ENCODE data around the gene ANXA5.

The ANXA5 gene

DNA sequence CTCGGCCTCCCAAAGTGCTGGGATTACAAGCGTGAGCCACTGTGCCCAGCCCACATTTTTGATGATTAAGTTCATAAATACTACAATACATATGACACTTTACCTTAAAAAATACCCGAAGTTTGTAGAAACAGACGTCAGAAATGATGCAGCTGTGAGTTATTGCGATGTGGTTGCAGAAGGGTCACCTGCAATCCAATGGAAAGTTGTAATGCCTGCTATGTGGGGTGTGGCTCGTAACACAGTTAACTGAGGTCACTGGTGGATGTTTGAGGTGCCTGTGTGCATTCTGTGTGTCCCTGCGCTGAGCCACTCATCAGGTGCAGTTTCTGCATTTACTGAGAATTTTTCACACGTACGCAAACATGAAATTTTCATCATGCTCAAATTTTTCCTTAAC is 64.1 kb downstream of the ANXA5 start:
- TF ChIP-seq, protein P1, sequence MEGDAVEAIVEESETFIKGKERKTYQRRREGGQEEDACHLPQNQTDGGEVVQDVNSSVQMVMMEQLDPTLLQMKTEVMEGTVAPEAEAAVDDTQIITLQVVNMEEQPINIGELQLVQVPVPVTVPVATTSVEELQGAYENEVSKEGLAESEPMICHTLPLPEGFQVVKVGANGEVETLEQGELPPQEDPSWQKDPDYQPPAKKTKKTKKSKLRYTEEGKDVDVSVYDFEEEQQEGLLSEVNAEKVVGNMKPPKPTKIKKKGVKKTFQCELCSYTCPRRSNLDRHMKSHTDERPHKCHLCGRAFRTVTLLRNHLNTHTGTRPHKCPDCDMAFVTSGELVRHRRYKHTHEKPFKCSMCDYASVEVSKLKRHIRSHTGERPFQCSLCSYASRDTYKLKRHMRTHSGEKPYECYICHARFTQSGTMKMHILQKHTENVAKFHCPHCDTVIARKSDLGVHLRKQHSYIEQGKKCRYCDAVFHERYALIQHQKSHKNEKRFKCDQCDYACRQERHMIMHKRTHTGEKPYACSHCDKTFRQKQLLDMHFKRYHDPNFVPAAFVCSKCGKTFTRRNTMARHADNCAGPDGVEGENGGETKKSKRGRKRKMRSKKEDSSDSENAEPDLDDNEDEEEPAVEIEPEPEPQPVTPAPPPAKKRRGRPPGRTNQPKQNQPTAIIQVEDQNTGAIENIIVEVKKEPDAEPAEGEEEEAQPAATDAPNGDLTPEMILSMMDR (IDR thresholded peaks at IDR 0.05; ENCODE audit: control insufficient read depth, extremely low read depth, insufficient read depth), result no peak
- no peak overlapping the region for H3K4me3 ChIP-seq (ENCODE audit: low read depth, low read length)
- DNase-seq (ENCODE audit: low read depth), result no peak
